Measurements from ENCODE around the gene LRRC8A. TPM values are rescaled to one million over a fixed set of nuclear protein-coding genes. Genes with fewer than 3 reads are reported as not detected.

The LRRC8A gene
- total and polyA plus RNA-seq, 2 donors from 2014 or later: 18.5 to 37.4 TPM

GRCh38 chr9:128893354-128893753 lies 11.4 kb downstream of the LRRC8A start:
- no peaks in the 10 kb centered on the region for H3K27me3 ChIP-seq (ENCODE audit: control insufficient read depth, insufficient read depth, low read length)
- H3K4me1 ChIP-seq (ENCODE audit: control insufficient read depth in 2 of 3, insufficient read depth in 2 of 3, low read depth in 1 of 3, low read length in 3 of 3): peaks cover 0 to 16% (median 3%) of the 10 kb centered on the region in 3 donors
- no peaks in the 10 kb centered on the region for H3K9me3 ChIP-seq (ENCODE audit: control insufficient read depth in 2 of 3, insufficient read depth in 1 of 3, low read length in 3 of 3)
- no peak for FAIRE-seq
- H3K36me3 ChIP-seq (ENCODE audit: control insufficient read depth in 2 of 3, insufficient read depth in 3 of 3, low read length in 3 of 3): peaks cover 0 to 5% (median 3%) of the 10 kb centered on the region in 3 donors
- DNase-seq: no peak
- intact Hi-C loops (cut with DNase I): no loop called here
- no peak overlapping the region for H3K4me3 ChIP-seq (ENCODE audit: low read length in 3 of 3)
- H3K27ac ChIP-seq (ENCODE audit: low read depth in 2 of 2, low read length in 2 of 2): no peak overlapping the region
- H3K9ac ChIP-seq (ENCODE audit: low read length in 3 of 3): no peak overlapping the region
- no peak for TF ChIP-seq CTCF (IDR thresholded peaks at IDR 0.05; ENCODE audit: borderline replicate concordance, extremely low read depth, insufficient read depth)

GRCh38 chr9:128894764-128895163 lies 12.8 kb downstream of the LRRC8A start:
- Histone ChIP-seq H3K9ac (ENCODE audit: low read length in 3 of 3) (no peak overlapping the region), H3K9me3 (ENCODE audit: control insufficient read depth in 2 of 3, insufficient read depth in 1 of 3, low read length in 3 of 3) (no peaks in the 10 kb centered on the region), H3K36me3 (ENCODE audit: control insufficient read depth in 2 of 3, insufficient read depth in 3 of 3, low read length in 3 of 3) (peaks cover 0 to 5% (median 0%) of the 10 kb centered on the region in 3 donors), H3K4me3 (ENCODE audit: low read length in 3 of 3) (no peak overlapping the region), H3K4me1 (ENCODE audit: control insufficient read depth in 2 of 3, insufficient read depth in 2 of 3, low read depth in 1 of 3, low read length in 3 of 3) (peaks cover 0 to 13% (median 3%) of the 10 kb centered on the region in 3 donors), H3K27me3 (ENCODE audit: control insufficient read depth, insufficient read depth, low read length) (no peaks in the 10 kb centered on the region), H3K27ac (ENCODE audit: low read depth in 2 of 2, low read length in 2 of 2) (no peak overlapping the region)
- TF ChIP-seq CTCF (IDR thresholded peaks at IDR 0.05; ENCODE audit: borderline replicate concordance, extremely low read depth, insufficient read depth): no peak
- intact Hi-C loops (cut with DNase I): no loop called here
- FAIRE-seq (no peak), DNase-seq (no peak)

GRCh38 chr9:128895556-128895955 lies 13.6 kb downstream of the LRRC8A start:
- no peak overlapping the region for H3K27ac ChIP-seq (ENCODE audit: low read depth in 2 of 2, low read length in 2 of 2)
- H3K4me1 ChIP-seq (ENCODE audit: control insufficient read depth in 2 of 3, insufficient read depth in 2 of 3, low read depth in 1 of 3, low read length in 3 of 3): peaks cover 0 to 13% (median 3%) of the 10 kb centered on the region in 3 donors
- FAIRE-seq (no peak), DNase-seq (peak in 2 of 5 donors; percentile 27 to 28)
- H3K4me3 ChIP-seq (ENCODE audit: low read length in 3 of 3): no peak overlapping the region
- peaks cover 0 to 5% (median 0%) of the 10 kb centered on the region in 3 donors for H3K36me3 ChIP-seq (ENCODE audit: control insufficient read depth in 2 of 3, insufficient read depth in 3 of 3, low read length in 3 of 3)
- intact Hi-C loops (cut with DNase I): no loop called here
- H3K9ac ChIP-seq (ENCODE audit: low read length in 3 of 3): no peak overlapping the region
- no peaks in the 10 kb centered on the region for H3K9me3 ChIP-seq (ENCODE audit: control insufficient read depth in 2 of 3, insufficient read depth in 1 of 3, low read length in 3 of 3)
- no peaks in the 10 kb centered on the region for H3K27me3 ChIP-seq (ENCODE audit: control insufficient read depth, insufficient read depth, low read length)
- no peak for TF ChIP-seq CTCF (IDR thresholded peaks at IDR 0.05; ENCODE audit: borderline replicate concordance, extremely low read depth, insufficient read depth)

GRCh38 chr9:128898382-128898781 lies 16.4 kb downstream of the LRRC8A start:
- Histone ChIP-seq H3K4me3 (ENCODE audit: low read length in 3 of 3) (no peak overlapping the region), H3K27ac (ENCODE audit: low read depth in 2 of 2, low read length in 2 of 2) (no peak overlapping the region), H3K4me1 (ENCODE audit: control insufficient read depth in 2 of 3, insufficient read depth in 2 of 3, low read depth in 1 of 3, low read length in 3 of 3) (peaks cover 0 to 3% (median 0%) of the 10 kb centered on the region in 3 donors), H3K9me3 (ENCODE audit: control insufficient read depth in 2 of 3, insufficient read depth in 1 of 3, low read length in 3 of 3) (no peaks in the 10 kb centered on the region), H3K27me3 (ENCODE audit: control insufficient read depth, insufficient read depth, low read length) (no peaks in the 10 kb centered on the region), H3K9ac (ENCODE audit: low read length in 3 of 3) (no peak overlapping the region), H3K36me3 (ENCODE audit: control insufficient read depth in 2 of 3, insufficient read depth in 3 of 3, low read length in 3 of 3) (peaks cover 0 to 5% (median 0%) of the 10 kb centered on the region in 3 donors)
- TF ChIP-seq CTCF (IDR thresholded peaks at IDR 0.05; ENCODE audit: borderline replicate concordance, extremely low read depth, insufficient read depth): no peak
- DNase-seq (no peak), FAIRE-seq (no peak)
- intact Hi-C loops (cut with DNase I): no loop called here

All from kidney (tissue), 14 donors.